ENCODE results near the gene ASGR1.
"Not testable (repeated sequence)": the region's sequence is repeated elsewhere in the genome, so short reads cannot be mapped to it uniquely, and the experiment has no call there.

GRCh38 chr17:7169565-7169908 lies 9.6 kb downstream of the ASGR1 start:
- TF ChIP-seq CTCF, POLR2A, POLR2AphosphoS5 (IDR thresholded peaks at IDR 0.05): not testable (repeated sequence)

Data from stomach (tissue), 4 donors.